HG03439 (cell line): ENCODE data around the gene LRRC51.
A peak's percentile ranks its signal among the peaks of the same experiment; 100 is the strongest.

Experiments used
- ATAC-seq: cut with Tn5 transposase; IDR thresholded peaks from one replicate; pipeline ENCODE4 v1.9.1; 2021; ENCODE audit warnings: mild to moderate bottlenecking, moderate library complexity; ENCODE audit not compliant: unreplicated experiment

Gene LRRC51, protein sequence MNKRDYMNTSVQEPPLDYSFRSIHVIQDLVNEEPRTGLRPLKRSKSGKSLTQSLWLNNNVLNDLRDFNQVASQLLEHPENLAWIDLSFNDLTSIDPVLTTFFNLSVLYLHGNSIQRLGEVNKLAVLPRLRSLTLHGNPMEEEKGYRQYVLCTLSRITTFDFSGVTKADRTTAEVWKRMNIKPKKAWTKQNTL

DNA sequence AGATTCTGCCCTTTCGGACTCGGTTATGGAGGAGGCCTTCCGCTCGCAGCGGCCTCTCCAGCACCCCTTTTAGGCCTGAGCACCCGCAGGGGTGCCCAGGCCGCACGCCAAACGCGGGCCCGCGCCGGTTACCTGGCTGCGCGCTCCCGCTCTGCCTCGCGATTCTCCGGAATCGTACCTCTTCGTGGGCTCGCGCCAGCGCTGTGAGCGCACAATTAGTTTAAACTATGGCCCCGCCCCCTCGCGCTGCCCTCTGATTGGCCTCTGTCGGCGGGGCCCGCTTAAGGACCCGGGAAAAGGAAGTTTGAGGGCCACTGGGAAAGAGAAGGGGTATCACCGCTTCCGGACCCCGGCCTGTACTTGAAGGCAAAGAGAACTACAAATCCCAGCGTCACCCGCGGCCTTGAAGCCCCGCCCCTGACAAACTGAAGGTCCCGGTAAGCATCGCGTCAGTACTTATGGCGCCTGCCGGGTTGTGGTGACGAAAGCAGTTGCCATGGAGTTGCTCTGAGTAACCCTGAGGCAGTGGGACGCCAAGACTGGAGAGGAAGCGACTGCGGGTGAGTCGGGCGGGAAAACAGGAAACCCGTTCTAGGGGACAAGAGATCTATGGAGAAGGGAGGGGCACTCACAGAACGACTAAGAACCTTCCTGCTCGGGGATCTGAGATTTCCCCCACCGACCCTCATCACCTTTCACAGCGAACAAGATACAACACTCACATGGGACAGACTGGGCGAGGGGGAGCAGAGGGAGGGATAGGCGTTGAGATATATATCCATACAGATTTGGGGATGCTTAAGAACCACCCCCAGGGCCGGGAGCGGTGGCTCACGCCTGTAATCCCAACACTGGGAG is at the start of gene LRRC51, which contains the start of gene NUMA1:
Gene LRRC51 (plus strand): TSS at position 525 of the 858 bp plus-strand sequence. CDS start 8,234 bp downstream, outside the sequence.
Gene NUMA1 (minus strand): TSS at position 217 of the 858 bp plus-strand sequence. CDS start 44,599 bp downstream, outside the sequence.
- peak; percentile 96 for ATAC-seq

DNA sequence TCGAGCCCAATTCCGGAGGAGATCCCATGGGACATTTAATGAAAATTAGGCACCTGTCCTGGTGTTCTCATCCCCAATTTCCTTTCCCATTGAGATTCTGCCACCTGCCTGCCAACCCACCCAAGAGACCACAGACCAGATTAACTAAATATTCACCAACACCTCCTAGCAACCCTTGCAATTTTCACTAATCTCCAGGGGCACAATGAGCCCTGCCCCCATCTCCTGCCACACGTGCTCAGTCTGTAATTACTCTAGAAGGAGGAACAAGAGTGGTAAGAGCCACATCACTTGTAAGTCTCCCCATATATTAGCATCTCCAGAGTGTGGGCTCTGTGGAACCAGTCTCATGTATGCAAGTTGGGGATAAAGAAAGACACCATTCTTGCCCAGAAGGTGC is 44.0 kb upstream of the LRRC51 start:
- ATAC-seq = no peak

DNA sequence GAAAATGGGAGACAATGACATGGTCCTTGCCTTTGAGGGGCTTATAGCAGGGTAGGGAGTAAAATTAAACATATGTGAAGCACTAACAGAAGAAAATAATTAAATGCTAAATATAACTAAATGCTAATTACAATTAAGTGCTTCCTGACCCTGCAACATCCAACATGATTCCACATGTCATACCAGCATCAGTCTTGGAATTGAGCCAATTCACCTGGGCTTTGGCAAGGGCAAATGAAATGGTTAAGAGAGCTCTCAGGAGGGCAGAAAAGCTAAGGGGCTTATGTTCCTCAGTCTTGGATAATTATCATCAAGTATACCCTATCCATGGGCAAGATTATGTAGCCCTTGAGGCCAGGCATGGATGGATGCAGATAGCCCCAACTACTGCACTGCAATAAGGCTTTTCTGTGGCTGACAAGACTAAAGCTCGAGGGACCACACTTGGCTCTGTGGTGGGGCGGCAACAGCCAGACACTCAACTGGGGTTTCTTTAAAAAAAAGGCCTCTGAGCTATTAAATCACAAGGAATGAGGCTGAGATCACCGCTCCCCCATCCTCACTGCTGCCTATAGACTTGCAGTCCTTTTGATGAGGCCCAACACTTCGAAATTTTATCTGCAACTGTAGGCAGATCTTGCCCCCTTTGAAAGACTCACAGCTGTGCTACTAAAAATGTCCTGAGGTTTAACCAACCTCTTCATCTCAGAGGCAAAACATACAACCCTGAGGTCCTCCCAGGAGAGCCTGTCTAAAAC is 42.9 kb upstream of the LRRC51 start:
- no peak for ATAC-seq

DNA sequence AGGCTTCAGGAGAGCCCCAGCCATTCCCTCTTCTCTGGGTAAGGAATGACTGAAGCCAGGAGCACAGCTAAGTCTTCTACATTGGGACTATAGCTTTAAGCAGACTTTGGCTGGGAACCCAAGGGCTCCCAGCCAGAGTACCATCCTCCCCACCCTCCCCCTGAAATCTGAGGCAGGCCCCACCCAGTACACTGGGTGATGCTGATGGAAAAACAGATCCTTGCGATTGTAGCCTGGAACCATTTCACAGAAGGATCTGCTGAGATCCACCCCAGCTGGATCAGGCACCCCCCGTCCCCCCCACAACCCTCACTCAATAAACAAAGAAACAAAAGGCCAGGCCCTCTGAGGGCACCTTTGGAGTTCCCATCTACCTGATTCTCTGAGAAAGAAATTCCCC is 42.2 kb upstream of the LRRC51 start:
- no peak for ATAC-seq

DNA sequence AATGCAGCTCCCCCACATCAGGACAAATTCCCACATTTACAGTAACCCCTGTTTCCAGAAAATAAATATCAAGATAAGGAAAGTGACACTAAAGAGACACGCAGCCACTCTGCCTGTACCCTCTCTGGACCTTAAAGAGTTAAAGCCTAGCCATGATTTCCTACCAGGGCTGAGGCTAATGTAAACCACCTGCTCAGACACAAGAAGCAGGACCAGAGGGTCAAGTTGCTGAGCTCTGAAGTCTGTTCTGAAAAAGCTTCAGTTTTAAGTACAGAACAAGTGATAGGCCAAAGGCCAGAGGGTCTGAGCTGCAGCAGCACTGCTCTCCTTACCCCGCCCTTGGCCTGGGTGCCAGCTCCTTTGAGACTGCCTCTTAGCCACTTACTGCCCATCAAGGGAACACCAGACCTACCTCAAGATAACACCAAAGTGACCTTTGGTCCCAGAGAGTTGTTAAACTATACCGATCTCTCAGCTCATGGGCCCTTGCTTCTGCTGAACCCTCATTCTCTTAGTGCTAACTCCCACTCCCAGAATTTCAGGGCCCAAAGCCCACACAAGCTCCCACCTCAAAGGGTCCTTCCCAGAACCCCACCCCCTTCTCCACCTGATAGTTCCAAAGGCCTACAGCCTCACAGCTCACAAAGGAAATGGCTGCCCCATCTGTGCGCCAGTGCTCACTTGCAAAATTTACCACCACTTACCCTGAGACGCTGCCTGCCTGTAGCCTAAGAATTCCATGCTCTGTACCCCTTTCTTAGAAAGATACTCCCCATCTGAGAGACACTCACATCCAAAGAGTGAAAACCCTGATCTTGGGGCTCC is 41.4 kb upstream of the LRRC51 start:
- no peak for ATAC-seq

DNA sequence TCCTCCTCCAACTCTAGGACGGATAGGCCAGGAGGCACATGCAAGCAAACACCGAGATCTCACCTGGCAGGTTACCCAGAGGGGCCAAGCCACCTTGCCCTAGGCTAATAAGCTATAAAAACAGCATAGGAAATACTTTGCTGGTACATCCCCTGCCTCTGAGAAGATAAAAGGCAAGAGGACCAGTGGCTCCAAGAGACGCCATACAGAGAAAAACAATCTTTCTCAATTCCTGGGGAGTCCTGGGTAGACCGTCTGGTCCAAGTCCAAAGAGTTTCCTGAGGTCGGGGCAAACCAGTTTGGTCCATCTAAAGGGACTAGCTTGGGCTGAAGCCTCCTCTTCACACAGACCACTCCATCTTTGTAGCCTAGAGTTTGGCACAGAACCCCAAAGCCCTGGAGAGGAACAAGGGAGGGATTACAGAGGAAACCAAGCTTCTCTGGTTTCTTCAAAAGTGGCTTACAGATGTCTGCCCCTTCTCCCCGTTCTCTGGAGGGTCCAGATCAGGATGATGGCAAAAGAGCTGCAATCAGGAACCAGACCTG is 40.7 kb upstream of the LRRC51 start:
- ATAC-seq = no peak

DNA sequence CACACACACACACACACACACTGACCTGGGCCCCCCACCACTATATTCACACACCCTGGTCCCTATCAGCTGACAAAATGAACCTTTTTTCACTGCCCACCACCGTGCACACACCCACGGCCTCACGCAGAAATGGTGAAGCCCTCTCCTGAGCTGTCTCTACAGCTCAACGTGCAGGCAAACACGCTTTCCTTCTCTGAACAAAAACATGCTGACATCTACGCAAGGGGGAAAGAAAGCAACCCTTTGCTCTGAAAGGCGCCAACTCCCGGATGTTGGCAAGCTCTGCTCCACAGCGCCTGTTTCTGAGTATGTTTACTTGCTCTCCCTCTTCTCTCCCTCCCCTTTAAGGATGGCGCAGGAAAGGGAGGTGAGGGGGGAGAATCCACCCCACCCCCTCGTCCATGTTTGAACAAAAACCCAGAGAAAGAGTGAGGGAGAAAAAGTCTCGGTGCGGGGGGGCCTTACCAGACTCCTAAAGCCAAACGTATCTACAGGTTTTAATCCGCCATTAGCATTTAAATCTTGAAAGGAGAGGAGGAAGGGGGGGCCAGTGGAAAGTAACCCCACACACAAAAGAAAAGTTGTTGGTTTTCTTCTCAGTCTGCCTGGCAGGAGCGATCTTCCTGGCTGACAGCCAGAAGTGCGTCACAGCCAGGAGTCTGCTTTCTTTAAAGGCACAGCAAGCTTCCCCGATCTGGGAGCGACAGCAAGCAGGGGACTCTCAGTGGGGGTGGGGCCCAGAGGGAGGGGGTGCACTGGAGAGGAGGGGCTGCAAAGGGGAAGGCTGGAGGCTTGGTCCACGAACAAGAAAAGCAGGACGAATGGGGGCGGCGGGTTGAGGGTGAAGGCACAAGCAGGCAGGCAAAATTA is 39.9 kb upstream of the LRRC51 start:
- ATAC-seq = no peak

DNA sequence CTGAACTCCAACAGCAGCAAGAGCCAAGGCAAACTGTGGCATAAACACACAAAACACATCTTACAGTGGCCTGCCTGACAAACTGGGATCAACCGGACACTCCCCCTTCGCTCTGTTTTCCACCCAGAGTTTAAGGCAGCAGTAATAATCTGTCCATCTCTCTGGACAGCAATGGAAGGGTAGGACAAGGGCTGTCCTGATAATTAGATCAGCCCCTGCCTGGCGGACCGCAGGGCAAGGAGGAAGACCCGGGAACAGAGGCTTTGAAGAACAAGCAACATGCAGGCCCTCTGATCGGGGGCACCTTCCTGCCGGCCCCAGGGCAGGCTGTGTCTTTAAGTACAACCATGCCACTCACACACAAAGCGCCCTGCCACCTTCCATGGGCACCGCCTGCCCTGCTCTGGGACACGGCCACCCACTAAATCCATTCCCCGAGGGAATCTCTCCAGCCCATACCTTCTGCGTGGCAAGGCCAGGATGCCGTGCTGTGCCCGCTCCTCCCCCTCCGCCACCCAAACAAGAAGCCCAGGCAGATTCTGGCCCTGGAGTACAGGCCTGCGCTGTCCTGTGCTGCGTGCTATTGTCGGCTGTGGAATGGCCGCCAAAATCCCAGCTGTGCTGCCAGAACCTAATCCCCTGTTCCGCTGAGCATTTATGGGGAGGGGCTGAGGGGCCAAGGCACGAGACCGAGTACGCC is 39.1 kb upstream of the LRRC51 start:
- ATAC-seq = no peak

DNA sequence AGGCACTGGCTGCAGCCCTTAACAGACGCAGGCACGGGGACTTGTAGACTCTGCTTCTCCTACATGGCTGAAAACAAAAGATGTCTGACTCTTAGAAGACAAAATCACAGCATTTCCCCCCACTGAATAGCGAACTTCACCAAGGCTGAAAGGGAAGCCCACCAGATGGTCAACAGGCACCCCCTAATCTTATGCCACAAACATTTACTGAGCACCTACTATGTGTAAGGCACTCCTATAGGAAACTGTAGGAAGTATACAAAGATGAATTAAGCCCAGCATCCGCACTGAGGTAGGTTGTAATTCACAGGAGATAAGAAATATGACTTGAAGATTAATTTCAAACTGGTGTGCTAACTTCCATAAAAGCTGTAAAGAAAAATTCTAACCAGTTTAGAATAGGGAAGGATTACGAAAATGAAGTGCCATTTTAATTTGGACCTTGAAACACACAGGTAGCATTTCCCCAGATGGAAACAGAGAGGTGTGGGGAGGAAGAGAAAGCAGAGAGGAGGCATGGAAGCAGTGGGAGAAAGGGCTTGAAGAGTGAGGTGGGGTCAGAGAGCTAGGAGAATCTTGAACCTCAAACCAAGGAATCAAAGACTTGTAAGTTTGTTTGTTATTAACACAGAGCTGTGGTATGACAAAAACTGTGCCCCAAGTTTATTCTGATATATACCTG is 38.4 kb upstream of the LRRC51 start:
- ATAC-seq = no peak

DNA sequence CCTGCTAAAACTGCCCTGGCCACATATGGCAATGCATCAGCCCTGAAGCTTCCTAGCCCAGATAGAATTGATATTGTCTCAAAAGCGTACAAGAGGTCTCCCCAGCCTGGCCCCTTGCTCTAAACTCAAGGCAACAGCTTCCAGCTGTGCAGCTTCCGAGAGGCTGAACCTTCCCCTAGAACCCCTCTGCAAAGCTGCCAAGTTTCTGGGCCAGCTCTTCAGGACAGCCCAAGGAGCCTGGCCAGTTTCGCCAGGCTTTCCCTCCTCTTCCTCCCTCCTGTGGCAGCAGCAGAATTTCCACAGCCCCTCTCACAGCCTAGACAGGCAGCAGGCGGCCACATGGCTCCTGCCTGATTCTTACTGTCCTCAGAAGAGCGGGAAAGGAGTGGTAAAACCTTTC is 34.8 kb upstream of the LRRC51 start:
- no peak for ATAC-seq

DNA sequence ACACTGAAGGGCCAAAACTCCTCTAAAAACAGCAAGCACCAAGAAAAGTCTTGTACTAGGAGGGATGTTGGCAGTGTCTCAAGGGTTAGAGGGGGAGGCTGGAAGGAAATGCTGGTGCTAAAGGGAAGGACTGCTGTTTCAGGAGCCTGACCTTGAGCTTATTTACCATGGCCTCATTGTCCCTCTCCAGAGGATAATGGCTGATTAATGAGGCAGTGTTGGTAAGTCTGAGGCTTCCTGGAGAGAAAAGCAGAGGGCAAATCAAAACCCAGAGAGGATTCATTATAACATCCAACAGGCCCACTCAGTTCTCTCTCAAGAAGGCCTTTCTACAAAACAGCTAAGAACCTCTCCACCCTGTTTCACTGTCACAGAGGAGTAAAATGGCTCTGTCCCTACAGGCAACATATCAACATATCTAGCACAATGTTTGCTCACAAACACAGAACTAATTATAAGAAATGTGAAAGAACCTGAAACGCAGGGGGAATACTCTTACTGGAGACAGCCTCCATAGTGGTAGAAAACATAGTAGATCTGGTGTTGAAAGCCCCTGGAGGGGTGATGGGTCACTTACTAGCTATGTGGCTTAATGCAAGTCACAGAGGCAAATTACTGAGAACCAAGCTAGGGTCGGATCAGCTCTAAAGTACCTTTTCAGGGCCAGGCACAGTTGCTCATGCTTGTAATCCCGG is 31.7 kb upstream of the LRRC51 start:
- ATAC-seq = no peak

DNA sequence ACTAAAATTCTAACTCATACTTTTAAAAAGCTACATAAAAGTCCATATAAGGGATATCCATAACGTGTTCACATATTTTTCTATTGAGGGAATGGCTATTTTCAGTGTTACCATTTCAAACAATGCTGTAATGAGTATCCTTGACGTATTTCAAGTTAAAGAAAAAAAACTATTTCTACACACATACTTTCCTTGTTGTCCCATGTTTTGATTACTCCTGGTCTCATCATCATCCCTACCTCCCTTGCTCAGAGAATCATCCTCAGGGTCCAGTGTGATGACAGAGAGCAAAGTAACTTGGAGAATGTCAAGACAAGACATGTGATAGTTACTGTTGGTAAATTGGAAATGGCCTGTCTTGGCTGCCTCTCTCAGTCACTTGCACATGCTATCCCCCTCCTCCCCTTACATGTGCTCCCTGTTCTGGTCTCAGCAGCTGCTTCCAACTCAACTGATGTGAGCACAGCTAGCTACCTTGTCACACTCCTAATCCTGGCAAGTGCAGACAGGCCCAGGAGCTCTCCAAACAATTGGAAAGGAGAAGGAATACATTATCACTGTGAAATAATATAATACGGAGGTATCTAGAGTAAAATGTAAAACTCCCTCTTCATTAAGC is 22.1 kb upstream of the LRRC51 start:
- ATAC-seq = no peak

DNA sequence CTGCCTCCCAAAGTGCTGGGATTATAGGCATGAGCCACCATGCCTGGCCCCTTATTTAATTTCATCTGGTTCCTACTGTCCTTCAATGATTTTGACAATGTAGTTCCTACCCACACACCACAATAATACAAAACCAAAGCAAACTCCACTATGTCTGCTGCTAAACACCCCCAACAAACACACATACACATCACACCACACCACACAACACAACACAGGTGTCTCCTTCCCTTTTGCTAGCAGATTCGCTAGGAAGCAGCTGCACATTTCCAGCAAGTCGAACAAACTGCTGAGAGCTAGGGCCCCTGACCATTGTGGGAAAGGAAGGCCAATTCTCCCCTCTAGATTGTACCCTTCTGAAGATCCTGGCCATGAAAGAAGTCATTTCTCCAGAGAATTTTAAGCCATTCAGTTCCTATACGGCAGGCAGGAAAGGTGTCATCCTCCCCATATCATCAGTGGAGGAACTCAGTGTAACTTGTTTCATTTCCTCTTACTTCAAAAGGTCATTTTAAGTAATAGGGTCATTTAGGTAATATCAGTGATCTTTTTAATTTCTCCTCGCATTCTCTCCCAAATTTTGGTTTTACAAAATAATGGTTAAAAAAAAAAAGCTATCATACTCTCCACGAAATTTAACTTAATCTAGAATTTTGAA is 18.8 kb upstream of the LRRC51 start:
- ATAC-seq = no peak

DNA sequence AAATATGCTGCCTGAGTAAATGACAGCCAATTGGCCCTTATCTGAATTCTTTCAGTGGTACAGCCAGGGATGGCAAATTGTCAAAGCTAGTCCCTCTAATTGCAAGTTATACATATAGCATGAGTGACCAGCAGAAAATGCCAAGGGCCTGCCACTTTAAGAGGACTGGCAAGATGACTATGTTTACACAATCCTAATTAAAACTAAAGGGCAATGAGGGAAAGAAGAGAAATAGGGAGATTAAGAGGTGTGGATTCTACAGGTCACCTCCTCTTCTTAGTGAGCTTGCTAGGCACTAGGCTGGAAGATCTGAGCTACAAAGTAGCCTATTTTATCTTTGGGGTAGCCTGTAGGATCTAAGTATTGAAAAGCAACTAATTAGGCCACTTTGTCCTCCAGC is 13.8 kb upstream of the LRRC51 start:
- ATAC-seq = no peak

DNA sequence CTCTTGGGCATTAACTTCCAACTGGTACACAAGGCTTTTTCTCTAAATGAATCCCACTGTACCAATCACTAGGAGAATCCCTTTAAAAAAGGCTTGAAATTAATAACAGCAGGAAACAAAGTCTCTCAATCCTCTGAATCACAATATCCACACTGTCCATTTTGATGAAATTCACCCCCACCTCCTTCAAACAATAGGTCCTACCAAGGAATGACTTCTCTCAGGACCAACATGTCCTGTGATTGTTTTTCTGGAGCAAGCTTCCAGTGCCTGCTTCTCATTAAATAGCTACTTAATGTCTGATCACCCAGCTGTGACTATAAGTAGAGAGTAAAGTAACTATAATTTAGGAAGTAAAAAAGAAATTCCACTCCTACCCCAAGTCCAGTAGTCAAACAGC is 13.4 kb upstream of the LRRC51 start:
- no peak for ATAC-seq

DNA sequence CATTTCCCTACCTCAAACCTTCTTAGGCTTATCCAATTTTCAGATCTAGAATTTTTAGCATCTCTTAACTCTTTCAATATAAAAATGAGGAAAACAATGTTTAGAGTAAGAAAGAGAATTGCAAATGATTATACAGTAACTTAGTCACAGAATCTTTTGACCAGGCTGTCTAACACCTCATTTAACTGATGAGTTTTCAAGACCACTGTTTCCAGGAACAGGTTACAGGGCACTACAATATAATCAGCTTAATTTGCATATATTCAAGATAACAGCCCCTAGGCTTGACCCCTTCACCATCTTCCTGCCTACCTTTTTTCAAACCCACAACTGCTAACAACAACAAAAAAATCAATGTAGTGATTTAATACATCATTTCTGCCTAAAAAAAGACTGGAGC is 13.0 kb upstream of the LRRC51 start:
- no peak for ATAC-seq

DNA sequence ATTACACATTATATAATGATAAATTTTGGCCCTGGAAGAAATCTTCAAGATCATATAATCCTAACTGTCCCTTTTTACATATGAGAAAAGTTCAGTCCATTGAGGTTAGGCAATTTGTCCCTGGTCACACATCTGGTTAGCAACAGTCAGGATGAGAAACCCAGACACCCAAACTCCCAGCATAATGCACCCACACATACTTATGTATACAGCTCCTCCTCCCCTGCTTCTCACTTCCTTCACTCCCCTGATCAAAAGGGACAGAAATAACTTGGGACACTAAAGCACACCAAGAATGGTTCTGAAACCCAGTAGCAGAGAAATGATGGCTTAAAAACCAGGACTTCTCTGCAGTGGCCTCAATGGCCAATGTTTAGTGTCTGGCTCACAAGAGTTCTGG is 11.4 kb upstream of the LRRC51 start:
- no peak for ATAC-seq
